SU-DHL-6 (cell line): ENCODE data around the gene ZNF74.

Experiments
- CTCF ChIP-seq: fragments of 200-600 bp; sonication (generic); IDR thresholded peaks from one replicate; pipeline ENCODE4 v1.5.1; 2017; ENCODE audit warnings: antibody characterized with exemption, mild to moderate bottlenecking, low read length, moderate library complexity; ENCODE audit not compliant: insufficient read depth, poor library complexity, severe bottlenecking
- EZH2phosphoT487 ChIP-seq: fragments of 200-600 bp; sonication (generic), shearing (Covaris generic); conservative IDR thresholded peaks from 2 replicates; pipeline ENCODE4 v1.6.1; 2018; ENCODE audit warnings: mild to moderate bottlenecking, antibody characterized with exemption, low read length, moderate library complexity, mixed read lengths

DNA sequence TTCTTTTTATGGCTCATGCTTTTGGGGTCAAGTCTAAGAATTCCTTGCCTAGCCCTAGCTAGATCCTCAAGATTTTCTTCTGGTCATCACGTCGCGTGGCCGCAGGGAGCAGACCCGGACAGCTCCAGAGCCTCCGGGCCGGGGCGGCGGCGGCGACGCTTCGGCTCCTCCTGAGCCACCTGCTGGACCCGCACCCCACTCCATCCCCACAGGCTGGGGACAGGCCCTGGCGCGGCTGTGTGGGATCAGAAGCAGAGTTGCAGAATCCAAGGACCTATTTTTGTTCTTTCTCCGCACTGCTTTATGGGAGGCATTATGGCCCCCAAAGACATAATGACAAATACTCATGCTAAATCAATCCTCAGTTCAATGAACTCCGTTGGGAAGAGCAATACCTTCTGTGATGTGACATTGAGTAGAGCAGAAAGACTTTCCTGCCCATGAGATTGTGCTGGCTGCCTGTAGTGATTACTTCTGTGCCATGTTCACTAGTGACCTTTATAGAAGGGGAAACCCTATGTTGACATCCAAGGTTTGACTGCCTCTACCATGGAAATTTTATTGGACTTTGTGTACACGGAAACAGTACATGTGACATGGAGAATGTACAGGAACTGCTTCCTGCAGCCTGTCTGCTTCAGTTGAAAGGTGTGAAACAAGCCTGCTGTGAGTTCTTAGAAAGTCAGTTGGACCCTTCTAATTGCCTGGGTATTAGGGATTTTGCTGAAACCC, 56.0 kb downstream of the ZNF74 start:
- TF ChIP-seq CTCF (no peak), EZH2phosphoT487 (no peak)
